ENCODE measurements around the gene ABCC6. TPM values are rescaled to one million over a fixed set of nuclear protein-coding genes. Genes with fewer than 3 reads are reported as not detected.
A peak's percentile ranks its signal among the peaks of the same experiment; 100 is the strongest.

ABCC6 gene
- total and polyA plus RNA-seq, 8 donors: 12.4 to 44.0 (median 16.2) TPM

DNA sequence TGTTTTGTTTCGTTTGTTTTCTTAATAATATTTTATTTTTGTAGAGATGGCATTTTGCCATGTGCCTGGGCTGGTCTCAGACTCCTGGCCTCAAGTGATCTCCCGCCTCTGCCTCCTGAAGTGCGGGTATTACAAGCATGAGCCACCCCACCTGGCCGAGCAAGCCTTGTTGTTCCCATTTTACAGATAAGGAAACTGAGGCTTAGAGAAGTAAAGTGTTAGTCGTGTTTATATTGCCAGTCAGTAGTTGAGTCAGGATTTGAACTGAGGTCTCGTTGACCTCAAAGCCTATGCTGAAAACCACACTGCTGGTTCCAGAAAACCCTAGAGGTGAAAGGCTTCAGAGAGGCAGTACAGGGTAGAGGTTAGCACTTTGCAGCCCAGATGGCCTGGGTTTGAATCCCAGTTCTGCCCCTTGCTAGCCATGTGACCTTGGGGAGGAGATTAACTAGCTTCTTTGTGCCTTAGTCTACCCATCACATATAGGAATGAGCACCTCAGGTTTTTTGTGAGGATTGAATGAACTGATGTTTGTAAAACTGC lies 102.0 kb downstream of the ABCC6 start:
- Histone ChIP-seq H3K4me3 (no peak overlapping the region), H3K4me1 (no peaks in the 10 kb centered on the region), H3K9me3 (peaks cover 0 to 20% of the 10 kb centered on the region in 2 donors), H3K27me3 (no peaks in the 10 kb centered on the region), H3K27ac (peak overlapping the region in 1 of 2 donors; percentile 7), H3K36me3 (peaks cover 2 to 82% of the 10 kb centered on the region in 2 donors)
- intact Hi-C loops (cut with DNase I): loop anchor here in 1 of 2 donors (10.0 kb wide), 1 partner anchor 246 kb away; no protein-coding TSS in a partner anchor
- ATAC-seq (no peak), DNase-seq (no peak)
- TF ChIP-seq, protein P1, sequence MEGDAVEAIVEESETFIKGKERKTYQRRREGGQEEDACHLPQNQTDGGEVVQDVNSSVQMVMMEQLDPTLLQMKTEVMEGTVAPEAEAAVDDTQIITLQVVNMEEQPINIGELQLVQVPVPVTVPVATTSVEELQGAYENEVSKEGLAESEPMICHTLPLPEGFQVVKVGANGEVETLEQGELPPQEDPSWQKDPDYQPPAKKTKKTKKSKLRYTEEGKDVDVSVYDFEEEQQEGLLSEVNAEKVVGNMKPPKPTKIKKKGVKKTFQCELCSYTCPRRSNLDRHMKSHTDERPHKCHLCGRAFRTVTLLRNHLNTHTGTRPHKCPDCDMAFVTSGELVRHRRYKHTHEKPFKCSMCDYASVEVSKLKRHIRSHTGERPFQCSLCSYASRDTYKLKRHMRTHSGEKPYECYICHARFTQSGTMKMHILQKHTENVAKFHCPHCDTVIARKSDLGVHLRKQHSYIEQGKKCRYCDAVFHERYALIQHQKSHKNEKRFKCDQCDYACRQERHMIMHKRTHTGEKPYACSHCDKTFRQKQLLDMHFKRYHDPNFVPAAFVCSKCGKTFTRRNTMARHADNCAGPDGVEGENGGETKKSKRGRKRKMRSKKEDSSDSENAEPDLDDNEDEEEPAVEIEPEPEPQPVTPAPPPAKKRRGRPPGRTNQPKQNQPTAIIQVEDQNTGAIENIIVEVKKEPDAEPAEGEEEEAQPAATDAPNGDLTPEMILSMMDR (IDR thresholded peaks at IDR 0.05): no peak

DNA sequence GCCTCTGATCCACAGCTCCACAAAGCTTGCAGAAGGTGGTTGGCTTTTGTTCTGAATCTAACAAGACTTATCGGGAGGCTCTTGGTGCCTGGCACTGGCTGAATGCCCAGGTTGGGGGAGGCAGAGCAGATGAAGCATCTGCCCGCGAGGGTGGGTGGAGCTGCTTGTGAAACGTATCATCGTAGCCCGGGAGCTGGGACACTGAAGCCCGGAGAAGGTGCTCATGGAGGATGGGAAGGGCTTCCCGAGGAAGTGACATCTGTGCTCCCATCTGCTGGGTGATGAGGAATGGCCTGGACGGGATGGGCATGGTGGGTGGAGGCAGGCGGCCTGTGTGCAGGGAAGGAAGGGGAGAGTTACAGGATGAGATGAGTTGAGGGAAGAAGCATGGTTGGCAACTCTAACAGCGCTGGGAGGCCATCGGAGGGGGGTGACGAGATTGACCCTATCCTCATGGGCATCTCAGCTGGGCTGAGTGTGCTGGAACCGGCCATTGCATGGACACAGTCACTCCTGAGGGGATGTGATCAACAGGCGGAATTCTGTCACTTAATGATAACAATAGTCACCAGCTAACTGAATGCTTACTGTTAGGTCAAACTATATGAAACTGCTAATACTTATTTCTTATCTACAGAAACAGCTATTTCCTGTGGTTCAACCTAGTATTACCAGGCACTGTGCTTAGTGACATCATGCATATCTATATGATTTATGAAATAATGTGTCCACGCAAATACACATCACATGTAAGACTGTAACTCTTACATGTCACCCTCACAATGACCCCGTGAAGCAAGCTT lies 102.7 kb downstream of the ABCC6 start:
- H3K36me3 ChIP-seq: peaks cover 2 to 82% of the 10 kb centered on the region in 2 donors
- H3K27ac ChIP-seq: peak overlapping the region in 1 of 2 donors; percentile 7
- H3K4me3 ChIP-seq: no peak overlapping the region
- intact Hi-C loops (cut with DNase I): loop anchor here in 1 of 2 donors (10.0 kb wide), 1 partner anchor 246 kb away; no protein-coding TSS in a partner anchor
- peak in 1 of 4 donors; percentile 21 for DNase-seq
- H3K4me1 ChIP-seq: no peaks in the 10 kb centered on the region
- ATAC-seq: peak; percentile 41
- H3K9me3 ChIP-seq: peaks cover 0 to 20% of the 10 kb centered on the region in 2 donors
- no peaks in the 10 kb centered on the region for H3K27me3 ChIP-seq
- TF ChIP-seq, protein P1 (IDR thresholded peaks at IDR 0.05): no peak

DNA sequence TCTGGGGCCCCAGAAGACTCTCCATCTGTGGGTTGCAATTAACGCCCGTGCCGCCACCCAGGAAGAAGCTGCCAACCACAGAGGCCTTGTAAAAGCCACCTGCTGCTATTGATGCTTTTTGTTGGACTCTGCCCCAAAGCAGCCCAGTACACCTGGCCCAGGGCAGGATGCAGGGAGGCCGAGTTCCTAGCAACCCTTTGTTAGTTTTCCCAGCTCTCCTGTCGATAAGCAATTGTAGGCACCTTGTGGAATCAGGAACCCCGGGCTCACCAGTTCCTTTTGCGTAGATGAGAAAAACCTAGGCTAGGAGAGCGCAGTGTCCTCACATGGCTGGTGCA lies 103.3 kb downstream of the ABCC6 start:
- Histone ChIP-seq H3K4me3 (no peak overlapping the region), H3K9me3 (peaks cover 0 to 16% of the 10 kb centered on the region in 2 donors), H3K27ac (peak overlapping the region in 1 of 2 donors; percentile 7), H3K27me3 (no peaks in the 10 kb centered on the region), H3K4me1 (no peaks in the 10 kb centered on the region), H3K36me3 (peaks cover 2 to 82% of the 10 kb centered on the region in 2 donors)
- intact Hi-C loops (cut with DNase I): loop anchor here in 1 of 2 donors (10.0 kb wide), 1 partner anchor 245 kb away; no protein-coding TSS in a partner anchor
- ATAC-seq: no peak
- TF ChIP-seq, protein P1 (IDR thresholded peaks at IDR 0.05): no peak
- DNase-seq: no peak

DNA sequence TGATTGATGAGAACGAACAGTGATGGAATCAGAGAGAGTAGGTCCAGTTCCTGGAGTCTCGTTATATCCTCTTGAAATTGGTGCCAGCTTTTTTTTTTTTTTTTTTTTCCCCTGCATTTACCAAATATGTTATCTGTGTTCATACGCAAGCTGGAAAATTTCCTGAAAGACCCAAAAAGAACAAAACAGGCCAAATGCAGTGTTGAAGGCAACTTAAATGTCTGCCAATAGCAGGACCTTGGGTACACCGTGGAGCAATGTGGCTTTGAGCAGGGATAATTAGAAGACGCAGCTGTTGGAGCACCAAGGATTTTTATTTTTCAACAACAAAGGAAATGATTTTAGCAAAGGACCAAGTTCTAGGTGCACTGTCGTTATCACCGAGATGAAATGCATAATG lies 105.0 kb downstream of the ABCC6 start:
- H3K4me1 ChIP-seq: no peaks in the 10 kb centered on the region
- peaks cover 2 to 85% of the 10 kb centered on the region in 2 donors for H3K36me3 ChIP-seq
- TF ChIP-seq, protein P1 (IDR thresholded peaks at IDR 0.05): no peak
- no peak for DNase-seq
- no peak overlapping the region for H3K27ac ChIP-seq
- peaks cover 0 to 8% of the 10 kb centered on the region in 2 donors for H3K9me3 ChIP-seq
- no peak overlapping the region for H3K4me3 ChIP-seq
- ATAC-seq: no peak
- no peaks in the 10 kb centered on the region for H3K27me3 ChIP-seq
- intact Hi-C loops (cut with DNase I): no loop called here

DNA sequence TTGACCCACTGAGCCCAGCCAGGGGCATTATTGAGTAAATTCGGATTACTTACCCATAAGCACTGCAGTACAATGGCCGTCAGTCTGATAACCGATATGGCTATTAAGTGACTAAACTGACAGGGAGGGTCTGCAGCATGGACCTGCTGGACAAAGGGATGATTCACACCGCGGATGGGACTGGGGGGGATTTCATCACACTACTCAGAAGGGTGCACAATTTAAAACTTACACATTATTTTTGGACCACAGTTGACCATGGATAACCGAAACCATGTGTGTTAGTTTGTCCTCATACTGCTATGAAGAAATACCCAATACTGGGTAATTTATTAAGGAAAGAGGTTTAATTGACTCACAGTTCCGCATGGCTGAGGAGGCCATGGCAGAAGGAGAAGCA lies 106.5 kb downstream of the ABCC6 start:
- H3K27me3 ChIP-seq: no peaks in the 10 kb centered on the region
- intact Hi-C loops (cut with DNase I): no loop called here
- H3K9me3 ChIP-seq: peaks cover 0 to 8% of the 10 kb centered on the region in 2 donors
- no peak for ATAC-seq
- peaks cover 2 to 85% of the 10 kb centered on the region in 2 donors for H3K36me3 ChIP-seq
- no peak overlapping the region for H3K4me3 ChIP-seq
- no peak overlapping the region for H3K27ac ChIP-seq
- TF ChIP-seq, protein P1 (IDR thresholded peaks at IDR 0.05): no peak
- H3K4me1 ChIP-seq: no peaks in the 10 kb centered on the region
- DNase-seq: no peak

Data from left lung (tissue), 10 donors.